Inferior parietal cortex (tissue), 1 donor: ENCODE data around the gene ATP6V1A.
"Not testable (repeated sequence)": the region's sequence is repeated elsewhere in the genome, so short reads cannot be mapped to it uniquely, and the experiment has no call there.

Experiments used
- DNase-seq: peaks from one replicate; pipeline ENCODE4 v3.0.0-alpha.2; 2016; ENCODE audit errors: extremely low spot score

The ATP6V1A gene

GRCh38 chr3:113828600-113828999, 81.8 kb downstream of the ATP6V1A start:
- no peak for DNase-seq

- no peak for DNase-seq
Observed at GRCh38 chr3:113829576-113830354, 82.9 kb downstream of the ATP6V1A start.

GRCh38 chr3:113831103-113831355, 84.2 kb downstream of the ATP6V1A start:
- no peak for DNase-seq

GRCh38 chr3:113832477-113833164, 85.8 kb downstream of the ATP6V1A start:
- no peak for DNase-seq

DNA sequence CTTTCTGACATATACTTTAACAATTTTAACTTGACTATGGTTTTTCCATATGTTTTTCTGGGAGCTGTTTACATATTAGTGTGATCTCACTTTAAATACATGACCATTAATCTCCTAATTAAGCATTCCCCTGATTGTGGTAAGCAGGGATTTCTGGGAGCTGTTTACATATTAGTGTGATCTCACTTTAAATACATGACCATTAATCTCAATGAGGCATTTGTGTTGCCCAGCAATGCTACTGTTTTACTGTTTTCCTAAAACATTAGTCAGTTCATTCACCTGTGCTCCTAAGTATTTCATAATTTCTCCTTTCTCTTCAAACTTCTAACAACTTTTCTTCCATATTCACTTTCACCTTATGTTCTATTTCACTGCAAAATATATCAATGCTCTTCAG, 88.1 kb downstream of the ATP6V1A start:
- DNase-seq, result no peak

DNA sequence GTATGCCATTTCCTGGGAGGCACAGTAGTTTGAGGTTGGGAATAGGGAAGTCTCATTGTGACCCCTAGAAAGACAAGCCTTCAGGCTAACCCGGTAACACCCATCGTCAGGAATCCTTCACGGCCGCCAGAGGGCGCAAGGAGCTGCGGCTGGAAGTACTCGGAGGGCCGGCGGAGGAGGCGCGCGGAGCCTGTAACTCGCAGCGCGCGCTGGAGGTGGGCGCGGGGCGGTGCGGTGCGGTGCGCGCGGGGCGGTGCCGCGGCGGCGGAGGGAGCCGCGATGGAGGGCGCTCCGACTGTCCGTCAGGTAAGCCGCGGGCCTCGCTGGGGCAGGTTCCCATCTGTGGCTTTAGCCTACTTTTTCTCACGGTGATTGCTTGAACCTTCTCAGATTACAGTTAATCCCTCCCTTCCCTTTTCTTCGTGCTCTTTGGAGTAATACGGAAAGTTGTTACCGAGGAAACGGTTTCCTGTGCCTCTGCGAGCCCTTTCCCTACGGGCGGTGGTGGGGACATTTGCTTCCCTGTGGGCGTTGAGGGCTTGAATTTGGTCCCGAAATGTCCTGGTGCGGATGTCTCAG, 91.9 kb downstream of the ATP6V1A start, which contains the start of gene GRAMD1C:
Gene GRAMD1C (plus strand): TSS at position 158 of the 579 bp plus-strand sequence. CDS start 122 bp downstream, at position 280.
- peak; percentile 82 for DNase-seq

- no peak for DNase-seq
Observed at GRCh38 chr3:113839551-113839950, 92.7 kb downstream of the ATP6V1A start.

DNA sequence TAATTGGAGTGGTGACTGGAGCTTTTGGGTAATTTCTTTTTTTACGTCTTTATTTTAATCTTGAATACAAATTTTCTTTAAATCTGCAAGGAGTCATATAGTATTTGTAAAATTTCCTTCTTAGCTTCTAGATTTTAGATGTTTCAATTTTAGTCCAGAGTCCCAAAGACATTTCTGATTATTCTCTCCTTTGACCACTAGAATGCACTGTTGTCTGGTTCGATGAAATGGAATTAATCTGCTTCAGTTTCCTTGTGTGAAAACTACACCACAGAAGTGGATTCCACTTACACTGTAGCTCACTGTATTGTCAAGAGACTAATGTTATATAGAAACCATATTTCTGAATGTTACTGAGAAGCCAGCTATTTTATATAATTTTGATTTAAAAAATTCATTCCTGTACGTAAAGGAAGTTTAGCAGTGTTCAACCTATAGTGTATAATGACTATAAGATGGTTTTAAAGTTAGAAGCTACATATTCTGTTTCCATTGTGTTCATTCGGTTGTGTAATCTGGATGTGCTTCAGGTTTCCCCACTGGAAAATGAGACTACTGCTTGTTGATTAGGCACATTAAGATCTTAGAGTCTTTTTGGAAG, 97.9 kb downstream of the ATP6V1A start:
- DNase-seq, result peak; percentile 72

DNA sequence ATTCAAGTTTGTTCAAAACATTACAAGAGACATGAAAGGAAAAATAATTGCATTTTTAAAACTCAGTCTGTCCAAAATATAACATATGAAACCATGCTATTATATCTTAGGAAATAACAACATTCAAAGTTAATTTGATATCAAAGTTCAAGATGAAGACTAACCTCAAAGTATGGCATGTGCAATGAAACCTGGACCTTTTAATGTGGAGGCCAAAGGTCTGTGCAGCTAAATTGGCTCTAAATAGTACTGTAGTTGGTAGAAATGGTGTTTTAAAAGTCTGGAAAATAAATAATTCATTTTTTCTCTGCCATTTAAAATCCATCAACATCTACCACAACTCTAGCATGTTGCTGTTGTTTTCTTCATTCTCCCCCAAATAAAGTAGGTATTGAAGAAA, 100.4 kb downstream of the ATP6V1A start:
- no peak for DNase-seq

DNA sequence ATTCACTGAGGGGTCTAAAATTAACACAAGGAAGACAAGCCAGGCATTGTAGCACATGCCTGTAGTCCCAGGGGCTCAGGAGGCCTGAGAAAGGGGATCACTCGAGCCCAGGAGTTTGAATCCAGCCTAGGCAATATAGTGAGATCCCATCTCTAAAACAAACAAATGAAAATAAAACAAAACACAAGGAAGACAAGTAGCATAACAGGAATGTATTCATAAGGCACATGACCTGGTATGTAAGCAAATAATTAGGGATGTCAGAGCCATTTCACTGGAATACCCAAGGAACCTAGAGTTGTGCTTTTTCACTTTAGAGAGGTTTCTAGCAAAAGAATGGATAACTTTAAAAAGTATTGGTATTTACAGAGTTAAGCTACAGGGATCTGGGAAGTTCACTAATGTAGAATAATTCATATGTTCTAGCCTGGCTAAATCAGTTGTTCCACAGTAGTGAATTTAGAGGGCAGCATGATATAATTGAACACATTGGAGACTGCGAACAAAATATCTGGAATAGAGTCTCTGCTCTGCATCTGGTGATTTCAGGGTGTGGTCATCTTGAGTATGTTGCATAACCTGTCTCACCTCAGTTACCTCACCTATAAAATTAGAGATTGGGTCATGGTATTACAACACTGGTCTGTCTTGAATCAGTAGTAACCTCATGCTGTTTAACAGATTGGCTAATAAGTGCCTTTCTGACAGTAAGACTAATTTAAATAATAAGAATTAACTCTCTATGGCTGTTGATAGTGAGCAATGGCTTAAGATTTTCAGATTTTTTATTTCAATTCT, 101.0 kb downstream of the ATP6V1A start:
- DNase-seq, result no peak

GRCh38 chr3:113849071-113849470, 102.2 kb downstream of the ATP6V1A start:
- not testable (repeated sequence) for DNase-seq

DNA sequence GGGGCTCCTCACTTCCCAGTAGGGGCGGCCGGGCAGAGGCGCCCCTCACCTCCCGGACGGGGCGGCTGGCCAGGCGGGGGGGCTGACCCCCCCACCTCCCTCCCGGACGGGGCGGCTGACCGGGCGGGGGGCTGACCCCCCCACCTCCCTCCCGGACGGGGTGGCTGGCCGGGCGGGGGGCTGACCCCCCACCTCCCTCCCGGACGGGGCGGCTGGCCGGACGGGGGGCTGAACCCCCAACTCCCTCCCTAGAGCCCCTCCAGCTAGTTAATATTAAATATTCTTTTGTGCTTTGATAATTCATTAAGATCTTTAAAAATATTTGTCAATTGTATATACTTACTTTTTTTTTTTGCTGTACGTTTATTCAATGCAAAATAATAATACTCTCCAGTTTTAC, 103.0 kb downstream of the ATP6V1A start:
- DNase-seq, result not testable (repeated sequence)

GRCh38 chr3:113850391-113850790, 103.6 kb downstream of the ATP6V1A start:
- not testable (repeated sequence) for DNase-seq

DNA sequence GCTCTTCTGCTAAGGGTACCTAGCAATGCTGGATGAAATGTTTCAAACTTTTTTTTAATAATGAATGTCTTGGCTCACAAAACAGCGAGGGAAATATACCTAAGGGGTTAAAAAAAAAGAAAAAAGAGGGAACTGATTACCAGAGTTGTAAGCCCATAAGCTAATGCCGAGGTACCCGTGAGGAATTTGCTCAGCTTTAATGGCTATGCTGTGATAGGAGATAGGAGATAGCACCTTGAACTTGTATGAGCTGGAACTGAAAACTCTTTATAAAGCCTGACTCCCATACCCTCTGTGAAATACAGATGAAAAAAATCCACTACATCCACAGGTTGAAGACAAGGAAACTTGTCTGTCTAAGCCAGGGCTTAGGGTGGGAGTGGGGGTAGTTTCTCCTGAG, 105.7 kb downstream of the ATP6V1A start:
- no peak for DNase-seq
